ENCODE results near the gene PAQR5.
"Not testable (repeated sequence)": the region's sequence is repeated elsewhere in the genome, so short reads cannot be mapped to it uniquely, and the experiment has no call there.

The PAQR5 gene

GRCh38 chr15:69384066-69384465, 85.4 kb downstream of the PAQR5 start:
- ATAC-seq, H3K9me3 Mint-ChIP-seq, DNase-seq, H3K27ac Mint-ChIP-seq, H3K4me1 Mint-ChIP-seq, H3K4me3 Mint-ChIP-seq, H3K27me3 Mint-ChIP-seq: not testable (repeated sequence)

- H3K27me3 Mint-ChIP-seq: no peaks in the 10 kb centered on the region
Observed at GRCh38 chr15:69384626-69385598, 86.2 kb downstream of the PAQR5 start.

GRCh38 chr15:69385831-69386230, 87.1 kb downstream of the PAQR5 start:
- no peak overlapping the region for H3K4me3 Mint-ChIP-seq
- DNase-seq (no peak), ATAC-seq (no peak)
- no peaks in the 10 kb centered on the region for H3K4me1 Mint-ChIP-seq
- no peaks in the 10 kb centered on the region for H3K9me3 Mint-ChIP-seq
- no peaks in the 10 kb centered on the region for H3K27me3 Mint-ChIP-seq
- no peak overlapping the region for H3K27ac Mint-ChIP-seq

More at GRCh38 chr15:69384626-69385598, 86.2 kb downstream of the PAQR5 start:
- ATAC-seq (no peak), DNase-seq (no peak)
- Mint-ChIP-seq H3K4me3 (no peak overlapping the region), H3K9me3 (no peaks in the 10 kb centered on the region), H3K4me1 (no peaks in the 10 kb centered on the region), H3K27ac (no peak overlapping the region)

GRCh38 chr15:69386284-69386683, 87.6 kb downstream of the PAQR5 start:
- H3K27ac Mint-ChIP-seq: no peak overlapping the region
- H3K4me3 Mint-ChIP-seq: no peak overlapping the region
- no peaks in the 10 kb centered on the region for H3K9me3 Mint-ChIP-seq
- H3K4me1 Mint-ChIP-seq: no peaks in the 10 kb centered on the region
- DNase-seq: no peak
- no peak for ATAC-seq
- no peaks in the 10 kb centered on the region for H3K27me3 Mint-ChIP-seq

- Mint-ChIP-seq H3K9me3 (no peaks in the 10 kb centered on the region), H3K27ac (no peak overlapping the region), H3K27me3 (no peaks in the 10 kb centered on the region), H3K4me1 (no peaks in the 10 kb centered on the region), H3K4me3 (no peak overlapping the region)
- no peak for DNase-seq
- no peak for ATAC-seq
Observed at GRCh38 chr15:69388260-69388705, 89.6 kb downstream of the PAQR5 start.

GRCh38 chr15:69389426-69389825, 90.7 kb downstream of the PAQR5 start:
- ATAC-seq (no peak), DNase-seq (no peak)
- Mint-ChIP-seq H3K27ac (no peak overlapping the region), H3K4me3 (no peak overlapping the region), H3K9me3 (no peaks in the 10 kb centered on the region), H3K27me3 (peaks cover 4% of the 10 kb centered on the region), H3K4me1 (peaks cover 5% of the 10 kb centered on the region)

GRCh38 chr15:69390575-69390974, 91.9 kb downstream of the PAQR5 start:
- Mint-ChIP-seq H3K9me3 (no peaks in the 10 kb centered on the region), H3K27me3 (peaks cover 9% of the 10 kb centered on the region), H3K4me1 (peaks cover 11% of the 10 kb centered on the region), H3K4me3 (no peak overlapping the region), H3K27ac (no peak overlapping the region)
- DNase-seq (no peak), ATAC-seq (no peak)

- DNase-seq (no peak), ATAC-seq (no peak)
- Mint-ChIP-seq H3K4me3 (no peak overlapping the region), H3K27ac (no peak overlapping the region), H3K4me1 (peaks cover 11% of the 10 kb centered on the region), H3K9me3 (no peaks in the 10 kb centered on the region), H3K27me3 (peaks cover 14% of the 10 kb centered on the region)
Observed at GRCh38 chr15:69391046-69391757, 92.5 kb downstream of the PAQR5 start.

GRCh38 chr15:69392352-69392751, 93.6 kb downstream of the PAQR5 start:
- ATAC-seq: no peak
- DNase-seq: no peak
- Mint-ChIP-seq H3K4me1 (peaks cover 11% of the 10 kb centered on the region), H3K27ac (peak overlapping the region in 1 of 2 donors; percentile 84), H3K27me3 (peaks cover 14% of the 10 kb centered on the region), H3K9me3 (no peaks in the 10 kb centered on the region), H3K4me3 (no peak overlapping the region)

GRCh38 chr15:69393831-69394491, 95.2 kb downstream of the PAQR5 start:
- Mint-ChIP-seq H3K9me3 (no peaks in the 10 kb centered on the region), H3K27me3 (peaks cover 14% of the 10 kb centered on the region), H3K27ac (no peak overlapping the region), H3K4me1 (peaks cover 22% of the 10 kb centered on the region), H3K4me3 (no peak overlapping the region)
- DNase-seq: no peak
- no peak for ATAC-seq

- ATAC-seq (peak; percentile 96), DNase-seq (peak; percentile 83 to 84)
- Mint-ChIP-seq H3K27ac (peak overlapping the region in 1 of 2 donors; percentile 19), H3K27me3 (peaks cover 14% of the 10 kb centered on the region), H3K4me1 (peaks cover 22% of the 10 kb centered on the region), H3K9me3 (no peaks in the 10 kb centered on the region), H3K4me3 (no peak overlapping the region)
Observed at GRCh38 chr15:69394556-69395282, 96.0 kb downstream of the PAQR5 start.

- Mint-ChIP-seq H3K4me1 (peaks cover 27% of the 10 kb centered on the region), H3K27ac (no peak overlapping the region), H3K27me3 (peaks cover 14% of the 10 kb centered on the region), H3K4me3 (no peak overlapping the region), H3K9me3 (no peaks in the 10 kb centered on the region)
- ATAC-seq: no peak
- DNase-seq: no peak
Observed at GRCh38 chr15:69395460-69395859, 96.7 kb downstream of the PAQR5 start.

GRCh38 chr15:69395991-69396390, 97.3 kb downstream of the PAQR5 start:
- peaks cover 32% of the 10 kb centered on the region for H3K4me1 Mint-ChIP-seq
- H3K4me3 Mint-ChIP-seq: no peak overlapping the region
- peaks cover 14% of the 10 kb centered on the region for H3K27me3 Mint-ChIP-seq

GRCh38 chr15:69398491-69398891, 99.8 kb downstream of the PAQR5 start:
- Mint-ChIP-seq H3K27ac (no peak overlapping the region), H3K4me3 (no peak overlapping the region)
- no peak for ATAC-seq

More at GRCh38 chr15:69395991-69396390, 97.3 kb downstream of the PAQR5 start:
- no peak for DNase-seq
- no peak for ATAC-seq
- H3K27ac Mint-ChIP-seq: no peak overlapping the region
- no peaks in the 10 kb centered on the region for H3K9me3 Mint-ChIP-seq

GRCh38 chr15:69400850-69401249, 102.1 kb downstream of the PAQR5 start:
- ATAC-seq (peak; percentile 93), DNase-seq (peak in 1 of 2 donors; percentile 42)
- Mint-ChIP-seq H3K9me3 (no peaks in the 10 kb centered on the region), H3K4me1 (peaks cover 24% of the 10 kb centered on the region), H3K4me3 (peak overlapping the region in 1 of 2 donors; percentile 21), H3K27ac (peak overlapping the region in 1 of 2 donors; percentile 10), H3K27me3 (peaks cover 3% of the 10 kb centered on the region)

More at GRCh38 chr15:69398491-69398891, 99.8 kb downstream of the PAQR5 start:
- Mint-ChIP-seq H3K4me1 (peaks cover 35% of the 10 kb centered on the region), H3K27me3 (peaks cover 14% of the 10 kb centered on the region), H3K9me3 (no peaks in the 10 kb centered on the region)
- DNase-seq: no peak
